IMR-90 (cell line): ENCODE results near the gene IFNLR1. TPM values are rescaled to one million over a fixed set of nuclear protein-coding genes. Genes with fewer than 3 reads are reported as not detected.

ENCODE experiments used
- ATAC-seq: fragments of 200-7000 bp; cut with Tn5 transposase; 2 replicates; pipeline ENCODE4 v1.9.1; 2020; ENCODE audit warnings: low read depth, mild to moderate bottlenecking, moderate library complexity
- BruUV-seq: library from RNA; stranded (reverse); fragments of 400-500 nt; replicated peaks from 2 replicates; lab custom pipeline; 2021; lab: Mats Ljungman, UMichigan
- CTCF ChIA-PET: fragments of 300-600 bp; formaldehyde crosslinking; extraction: SDS; loops from one replicate; lab custom pipeline; 2021; ENCODE audit warnings: antibody characterized with exemption; lab: Yijun Ruan, JAX
- POLR2A ChIA-PET: fragments of 300-600 bp; sonication (Branson Sonifier 250); formaldehyde crosslinking; loops from one replicate; lab custom pipeline; 2022; ENCODE audit warnings: antibody characterized with exemption; ENCODE audit not compliant: unreplicated experiment; lab: Charles Lee
- DNase-seq: peaks from one replicate; pipeline ENCODE4 v3.0.0; 2013
- H2AFZ ChIP-seq: replicated peaks from 2 replicates; pipeline ENCODE3; 2013; ENCODE audit warnings: low read length, mild to moderate bottlenecking; ENCODE audit not compliant: poor library complexity
- H2AK5ac ChIP-seq: 2 replicates; pipeline ENCODE4 v1.6.1; 2013; ENCODE audit warnings: low read depth, low read length, inconsistent platforms
- H2AK9ac ChIP-seq: replicated peaks from 2 replicates; pipeline ENCODE3; 2013; ENCODE audit warnings: mild to moderate bottlenecking, low read depth, low read length, moderate library complexity; ENCODE audit not compliant: poor library complexity
- H2BK120ac ChIP-seq: 2 replicates; pipeline ENCODE4 v1.6.1; 2013; ENCODE audit warnings: low read depth, low read length, inconsistent platforms
- H2BK15ac ChIP-seq: 3 replicates; pipeline ENCODE4 v1.6.1; 2013; ENCODE audit warnings: low read depth, low read length, inconsistent platforms
- H2BK20ac ChIP-seq: 2 replicates; pipeline ENCODE4 v1.6.1; 2013; ENCODE audit warnings: low read depth, mild to moderate bottlenecking, inconsistent platforms, low read length, moderate library complexity
- H2BK5ac ChIP-seq: 2 replicates; pipeline ENCODE4 v1.6.1; 2013; ENCODE audit warnings: mild to moderate bottlenecking, low read depth, low read length, inconsistent platforms; ENCODE audit not compliant: poor library complexity, severe bottlenecking
- H3K14ac ChIP-seq: replicated peaks from 2 replicates; pipeline ENCODE4 v1.6.1; 2013; ENCODE audit warnings: low read depth, low read length, inconsistent platforms
- H3K18ac ChIP-seq: 2 replicates; pipeline ENCODE4 v1.6.1; 2013; ENCODE audit warnings: low read depth, low read length, control low read depth
- H3K23ac ChIP-seq: 2 replicates; pipeline ENCODE4 v1.6.1; 2013; ENCODE audit warnings: low read depth, low read length, inconsistent platforms
- H3K27ac ChIP-seq: 2 replicates; pipeline ENCODE4 v1.5.1; 2013; ENCODE audit warnings: mild to moderate bottlenecking, control low read depth, low read length; ENCODE audit not compliant: insufficient read depth
- H3K27me3 ChIP-seq: 2 replicates; pipeline ENCODE4 v1.6.1; 2013; ENCODE audit warnings: low read length; ENCODE audit not compliant: control insufficient read depth, insufficient read depth
- H3K36me3 ChIP-seq: 2 replicates; pipeline ENCODE4 v1.6.1; 2013; ENCODE audit warnings: low read length, mixed read lengths; ENCODE audit not compliant: control insufficient read depth, insufficient read depth
- H3K4ac ChIP-seq: 2 replicates; pipeline ENCODE4 v1.6.1; 2013; ENCODE audit warnings: low read depth, low read length, inconsistent platforms
- H3K4me1 ChIP-seq: 2 replicates; pipeline ENCODE4 v1.6.1; 2013; ENCODE audit warnings: low read length, mixed read lengths; ENCODE audit not compliant: control insufficient read depth, insufficient read depth
- H3K4me2 ChIP-seq: 2 replicates; pipeline ENCODE4 v1.6.1; 2013; ENCODE audit warnings: low read depth, mild to moderate bottlenecking, control low read depth, low read length, moderate library complexity
- H3K4me3 ChIP-seq: 2 replicates; pipeline ENCODE4 v1.5.1; 2013; ENCODE audit warnings: low read depth, mild to moderate bottlenecking, control low read depth, low read length, moderate library complexity; ENCODE audit not compliant: insufficient read depth
- H3K56ac ChIP-seq: 2 replicates; pipeline ENCODE4 v1.6.1; 2013; ENCODE audit warnings: low read length, inconsistent platforms; ENCODE audit not compliant: insufficient read depth; ENCODE audit errors: extremely low read depth
- H3K79me1 ChIP-seq, 2 experiments: 2 replicates each; pipeline ENCODE4 v1.6.1; 2013; ENCODE audit warnings: low read length in 2 of 2, inconsistent platforms in 1 of 2, low read depth in 1 of 2
- H3K9ac ChIP-seq: 2 replicates; pipeline ENCODE4 v1.6.1; 2013; ENCODE audit warnings: low read depth, low read length, control low read depth
- H3K9me1 ChIP-seq: 2 replicates; pipeline ENCODE4 v1.6.1; 2013; ENCODE audit warnings: low read length, inconsistent platforms; ENCODE audit not compliant: insufficient read depth
- H3K9me3 ChIP-seq: 2 replicates; pipeline ENCODE4 v1.6.1; 2013; ENCODE audit warnings: low read length; ENCODE audit not compliant: control insufficient read depth, insufficient read depth
- H4K20me1 ChIP-seq: 2 replicates; pipeline ENCODE4 v1.6.1; 2013; ENCODE audit warnings: low read length, inconsistent platforms; ENCODE audit not compliant: insufficient read depth
- H4K5ac ChIP-seq: 2 replicates; pipeline ENCODE4 v1.6.1; 2013; ENCODE audit warnings: mild to moderate bottlenecking, low read depth, low read length, control low read depth
- H4K8ac ChIP-seq, 2 experiments: 2 replicates each; pipeline ENCODE4 v1.6.1; 2013; ENCODE audit warnings: low read depth in 2 of 2, low read length in 2 of 2, control low read depth in 1 of 2, inconsistent platforms in 1 of 2
- H4K91ac ChIP-seq: 2 replicates; pipeline ENCODE4 v1.6.1; 2013; ENCODE audit warnings: low read depth, low read length, inconsistent platforms; ENCODE audit not compliant: insufficient read depth
- ELK1 ChIP-seq: fragments of 150-350 bp; IDR thresholded peaks from 2 replicates; pipeline ENCODE4 v1.6.1; 2016; ENCODE audit warnings: low read depth, mild to moderate bottlenecking, low read length, moderate library complexity, borderline replicate concordance
- MAZ ChIP-seq: IDR thresholded peaks from 2 replicates; pipeline ENCODE4 v1.6.1; 2012; ENCODE audit warnings: low read depth, mild to moderate bottlenecking, low read length, improper control_type of control experiment, moderate library complexity, borderline replicate concordance
- WGBS, 2 experiments: methylation state at CpG; one replicate each; pipeline versions ENCODE4 v1.1.5 to v1.1.7; 2013; ENCODE audit warnings: missing lambda C conversion rate in 2 of 2; ENCODE audit not compliant: insufficient read length in 1 of 2; ENCODE audit errors: extremely low coverage in 2 of 2; 5-methylcytosine and 5-hydroxymethylcytosine counted together
- dilution Hi-C: fragments of 300-500 bp; cut with HindIII; formaldehyde crosslinking; loops from one replicate; pipeline ENCODE4 v1.14.3; 2018; ENCODE audit warnings: low sequenced_read_pairs; ENCODE audit not compliant: unreplicated experiment
- in situ Hi-C: fragments of 300-500 bp; cut with MboI; formaldehyde crosslinking; loops from 3 replicates; pipeline ENCODE4 v1.14.3; 2019; ENCODE audit warnings: low sequenced_read_pairs, inconsistent platforms, mixed read lengths
- intact Hi-C: fragments of 100-400 bp; cut with micrococcal nuclease; formaldehyde crosslinking; loops from 2 replicates; pipeline ENCODE4 v1.10.0; 2022
- polyA plus RNA-seq, 3 experiments: library from polyadenylated mRNA; depleted of rRNA; stranded (reverse); fragments of >200 nt; gene quantifications; 2 replicates each; pipeline ENCODE4 v1.2.3, GENCODE V29; 2012; ENCODE audit warnings: low replicate concordance in 1 of 3
- total RNA-seq: library from RNA; depleted of rRNA; stranded (reverse); fragments of >200 nt; gene quantifications from 2 replicates; pipeline ENCODE4 v1.2.3, GENCODE V29; 2012

IFNLR1 gene
- total and polyA plus RNA-seq, 2 of the 4 experiments (the other 2 are of a cell fraction), result not detected

GRCh38 chr1:24210195-24210627, 23.1 kb upstream of the IFNLR1 start:
- no TSS peak for BruUV-seq
- intact Hi-C loops (no loop called here), dilution Hi-C loops (no loop called here), in situ Hi-C loops (no loop called here)
- Histone ChIP-seq H3K4me1 (no peaks in the 10 kb centered on the region), H3K4me2 (no peak overlapping the region), H2AK9ac (no peak overlapping the region), H4K8ac (no peak overlapping the region), H3K9ac (no peak overlapping the region), H2BK120ac (no peak overlapping the region), H3K4ac (no peak overlapping the region), H3K9me1 (no peaks in the 10 kb centered on the region), H3K9me3 (peaks cover 2% of the 10 kb centered on the region; the same call in 1 of the 2 replicates), H3K27ac (no peak overlapping the region), H2BK5ac (no peak overlapping the region), H4K20me1 (no peaks in the 10 kb centered on the region; the same call in 1 of the 2 replicates), H2BK20ac (no peak overlapping the region), H3K4me3 (no peak overlapping the region), H2BK15ac (no peak overlapping the region), H3K36me3 (no peaks in the 10 kb centered on the region), H3K14ac (no peak overlapping the region), H3K79me1 (no peaks in the 10 kb centered on the region), H3K18ac (no peak overlapping the region), H4K91ac (no peak overlapping the region), H2AFZ (no peak overlapping the region), H3K23ac (no peak overlapping the region), H3K27me3 (peaks cover 40% of the 10 kb centered on the region), H4K5ac (no peak overlapping the region), H2AK5ac (no peak overlapping the region), H3K56ac (no peak overlapping the region)
- ChIA-PET CTCF (interaction anchor here (1.2 kb wide), 1 partner anchor 181 kb away, joined by 3 read pairs; no protein-coding TSS in a partner anchor), POLR2A (no interaction called here)
- no peak for ATAC-seq
- TF ChIP-seq MAZ (no peak), ELK1 (no peak)
- WGBS, 2 experiments, result 40% methylated on average over 1 of the region's 10 CpGs; no CpG with 5 or more reads in 1 of the 2 experiments
- no peak for DNase-seq
